Panc1 (cell line): Measurements from ENCODE around the gene DUOX1. TPM values are rescaled to one million over a fixed set of nuclear protein-coding genes. Genes with fewer than 3 reads are reported as not detected.

Source experiments
- ATAC-seq: fragments of 200-7000 bp; cut with Tn5 transposase; 2 replicates; pipeline ENCODE4 v1.9.1; 2020; ENCODE audit warnings: mild to moderate bottlenecking, moderate library complexity
- BruUV-seq: library from RNA; stranded (reverse); fragments of 400-500 nt; replicated peaks from 2 replicates; lab custom pipeline; 2021; lab: Mats Ljungman, UMichigan
- CTCF ChIA-PET: fragments of 300-600 bp; sonication (Branson Sonifier 250); formaldehyde crosslinking; loops from one replicate; lab custom pipeline; 2022; ENCODE audit warnings: antibody characterized with exemption; lab: Charles Lee
- POLR2A ChIA-PET: fragments of 300-600 bp; sonication (Branson Sonifier 250); formaldehyde crosslinking; loops from one replicate; lab custom pipeline; 2022; ENCODE audit warnings: antibody characterized with exemption; lab: Charles Lee
- DNase-seq: peaks from one replicate; pipeline ENCODE4 v3.0.0-alpha.2; 2010; ENCODE audit warnings: low read depth, low spot score
- H3K27ac ChIP-seq: 2 replicates; pipeline ENCODE4 v1.5.1; 2011; ENCODE audit warnings: mild to moderate bottlenecking, low read length, inconsistent platforms
- H3K27me3 ChIP-seq: fragments of 200-500 bp; sonication (Bioruptor generic); 2 replicates; pipeline ENCODE4 v1.6.0; 2014; ENCODE audit warnings: low read length, inconsistent platforms; ENCODE audit not compliant: control insufficient read depth, insufficient read depth
- H3K36me3 ChIP-seq: fragments of 200-500 bp; sonication (Bioruptor generic); 2 replicates; pipeline ENCODE4 v1.5.1; 2014; ENCODE audit warnings: inconsistent platforms, mild to moderate bottlenecking, low read length, moderate library complexity; ENCODE audit not compliant: control insufficient read depth, insufficient read depth
- H3K4me1 ChIP-seq: 2 replicates; pipeline ENCODE4 v1.5.1; 2011; ENCODE audit warnings: inconsistent platforms, mild to moderate bottlenecking, low read length, moderate library complexity; ENCODE audit not compliant: control insufficient read depth, insufficient read depth
- H3K4me3 ChIP-seq, 2 experiments: 2 replicates each; pipeline ENCODE4 v1.5.1; 2011 to 2012; ENCODE audit warnings: low read depth in 2 of 2, low read length in 2 of 2, mild to moderate bottlenecking in 2 of 2, inconsistent platforms in 1 of 2, moderate library complexity in 1 of 2
- H3K9me3 ChIP-seq: fragments of 200-500 bp; sonication (Bioruptor generic); 2 replicates; pipeline ENCODE4 v1.5.1; 2014; ENCODE audit warnings: low read depth, mild to moderate bottlenecking, inconsistent platforms, low read length, moderate library complexity; ENCODE audit not compliant: control insufficient read depth, insufficient read depth
- POLR2AphosphoS5 ChIP-seq: IDR thresholded peaks from 2 replicates; pipeline ENCODE4 v1.6.1; 2012; ENCODE audit warnings: mild to moderate bottlenecking, low read depth, low read length, moderate library complexity
- SIN3A ChIP-seq: IDR thresholded peaks from 2 replicates; pipeline ENCODE4 v1.6.1; 2012; ENCODE audit warnings: low read depth, mild to moderate bottlenecking, low read length, moderate library complexity, borderline replicate concordance; ENCODE audit not compliant: insufficient read depth
- TCF7L2 ChIP-seq: IDR thresholded peaks from 2 replicates; pipeline ENCODE4 v1.6.1; 2011; ENCODE audit warnings: mild to moderate bottlenecking, low read depth, low read length, inconsistent platforms
- in situ Hi-C: cut with HindIII; loops from 2 replicates; pipeline ENCODE4 v1.10.0; 2016; ENCODE audit warnings: low sequenced_read_pairs, low pct_unique_long_range_greater_than_20kb
- intact Hi-C: fragments of 100-400 bp; cut with micrococcal nuclease; formaldehyde crosslinking; loops from one replicate; pipeline ENCODE4 v1.10.0; 2022; ENCODE audit not compliant: unreplicated experiment
- total RNA-seq: library from RNA; stranded (reverse); gene quantifications from one replicate; pipeline ENCODE4 v1.2.1, GENCODE V29; 2021; ENCODE audit not compliant: unreplicated experiment
- TF ChIP-seq, protein P1 (sequence below), 2 experiments: IDR thresholded peaks; 2 replicates each; pipeline ENCODE4 v1.6.1; 2011 to 2012; ENCODE audit warnings: low read depth in 2 of 2, control low read depth in 1 of 2, low read length in 1 of 2, mild to moderate bottlenecking in 1 of 2, moderate library complexity in 1 of 2; ENCODE audit not compliant: insufficient read depth in 1 of 2
- TF ChIP-seq, protein P2 (sequence below): fragments of 450-650 bp; IDR thresholded peaks from 2 replicates; pipeline ENCODE4 v1.5.1; 2017; ENCODE audit warnings: mild to moderate bottlenecking

The DUOX1 gene
- total RNA-seq, 1 experiment from 2014 or later, result 0.31 TPM

DNA sequence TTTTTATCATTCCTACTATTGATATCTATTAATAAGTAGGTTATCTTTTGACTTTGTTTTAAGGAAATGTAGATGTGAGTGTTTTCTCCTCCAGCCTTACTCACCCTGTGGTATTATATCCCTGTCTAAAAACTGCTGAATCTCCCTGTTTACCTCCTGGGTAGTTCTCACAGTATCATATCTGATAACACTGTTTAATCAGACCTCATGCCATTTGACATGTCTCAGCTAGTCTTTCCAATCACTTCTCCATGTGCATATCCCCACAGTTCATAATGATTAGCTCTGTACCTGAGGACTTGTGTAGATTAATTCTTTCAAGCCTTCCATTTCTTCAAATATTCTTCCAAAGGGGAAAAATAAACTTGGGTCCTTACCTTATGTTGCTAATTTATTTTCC lies 46.6 kb upstream of the DUOX1 start:
- TF ChIP-seq TCF7L2 (no peak), POLR2AphosphoS5 (no peak)
- in situ Hi-C loops, result no loop called here
- POLR2A ChIA-PET, result no interaction called here
- H3K27me3 ChIP-seq, result peaks cover 9% of the 10 kb centered on the region
- ATAC-seq, result no peak
- no TSS peak for BruUV-seq
- no peak overlapping the region for H3K4me3 ChIP-seq
- DNase-seq, result no peak
- no peaks in the 10 kb centered on the region for H3K36me3 ChIP-seq
- intact Hi-C loops, result no loop called here
- no peaks in the 10 kb centered on the region for H3K9me3 ChIP-seq
- no peak overlapping the region for H3K27ac ChIP-seq
- CTCF ChIA-PET, result no interaction called here
- H3K4me1 ChIP-seq, result no peaks in the 10 kb centered on the region

DNA sequence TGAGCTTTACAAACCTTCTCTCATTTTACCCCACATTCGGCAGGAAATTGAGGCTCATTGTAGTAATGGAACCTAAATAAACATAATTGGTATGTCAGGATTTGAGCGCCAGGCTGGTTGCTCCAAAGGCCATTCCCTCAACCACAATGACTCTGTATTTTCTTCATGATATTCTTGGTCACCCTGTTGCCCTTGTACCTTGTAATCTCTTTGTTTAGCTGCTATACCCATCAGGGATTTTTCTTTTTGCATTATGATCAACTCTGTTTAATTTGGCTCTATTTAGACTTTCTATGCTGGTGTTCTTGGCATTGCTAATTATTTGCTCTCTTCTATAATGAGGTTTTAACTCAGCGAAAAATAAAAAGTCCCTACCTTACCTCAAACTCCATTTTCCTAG lies 45.6 kb upstream of the DUOX1 start:
- DNase-seq, result no peak

DNA sequence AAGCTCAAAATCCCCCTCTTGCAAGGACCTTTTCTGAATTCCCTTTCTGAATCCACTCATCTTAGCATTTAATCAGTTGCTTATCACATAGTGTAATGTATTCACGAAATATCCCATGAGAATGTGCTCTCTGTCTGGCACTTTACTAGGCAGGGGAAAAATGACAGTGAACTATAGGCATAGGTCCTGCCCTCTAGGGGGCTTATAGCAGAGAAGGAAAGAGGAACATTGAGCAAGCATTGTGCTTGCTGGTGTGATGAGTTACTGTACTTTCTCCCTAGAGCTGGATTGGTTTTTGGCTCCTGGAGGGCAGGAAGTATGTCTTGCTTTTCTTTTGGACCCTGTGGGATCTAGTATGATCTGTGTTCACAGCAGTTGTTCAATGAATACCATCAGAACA lies 42.3 kb upstream of the DUOX1 start:
- in situ Hi-C loops, result no loop called here
- Histone ChIP-seq H3K36me3 (no peaks in the 10 kb centered on the region), H3K4me1 (no peaks in the 10 kb centered on the region), H3K9me3 (no peaks in the 10 kb centered on the region), H3K27ac (no peak overlapping the region), H3K27me3 (peaks cover 18% of the 10 kb centered on the region), H3K4me3 (no peak overlapping the region)
- intact Hi-C loops, result no loop called here
- no peak for DNase-seq
- ChIA-PET POLR2A (no interaction called here), CTCF (no interaction called here)
- peak; percentile 53; the same call in 1 of the 2 replicates for ATAC-seq
- no peak for TF ChIP-seq POLR2AphosphoS5
- BruUV-seq, result no TSS peak

More for the DNA sequence above, 45.6 kb upstream of the DUOX1 start:
- intact Hi-C loops, result no loop called here
- ChIA-PET CTCF (no interaction called here), POLR2A (no interaction called here)
- Histone ChIP-seq H3K27me3 (peaks cover 9% of the 10 kb centered on the region), H3K27ac (no peak overlapping the region), H3K4me3 (no peak overlapping the region), H3K4me1 (no peaks in the 10 kb centered on the region), H3K36me3 (no peaks in the 10 kb centered on the region), H3K9me3 (no peaks in the 10 kb centered on the region)
- TF ChIP-seq POLR2AphosphoS5, result no peak
- TF ChIP-seq TCF7L2, result no peak
- TF ChIP-seq SIN3A, result no peak
- TF ChIP-seq, protein P1, sequence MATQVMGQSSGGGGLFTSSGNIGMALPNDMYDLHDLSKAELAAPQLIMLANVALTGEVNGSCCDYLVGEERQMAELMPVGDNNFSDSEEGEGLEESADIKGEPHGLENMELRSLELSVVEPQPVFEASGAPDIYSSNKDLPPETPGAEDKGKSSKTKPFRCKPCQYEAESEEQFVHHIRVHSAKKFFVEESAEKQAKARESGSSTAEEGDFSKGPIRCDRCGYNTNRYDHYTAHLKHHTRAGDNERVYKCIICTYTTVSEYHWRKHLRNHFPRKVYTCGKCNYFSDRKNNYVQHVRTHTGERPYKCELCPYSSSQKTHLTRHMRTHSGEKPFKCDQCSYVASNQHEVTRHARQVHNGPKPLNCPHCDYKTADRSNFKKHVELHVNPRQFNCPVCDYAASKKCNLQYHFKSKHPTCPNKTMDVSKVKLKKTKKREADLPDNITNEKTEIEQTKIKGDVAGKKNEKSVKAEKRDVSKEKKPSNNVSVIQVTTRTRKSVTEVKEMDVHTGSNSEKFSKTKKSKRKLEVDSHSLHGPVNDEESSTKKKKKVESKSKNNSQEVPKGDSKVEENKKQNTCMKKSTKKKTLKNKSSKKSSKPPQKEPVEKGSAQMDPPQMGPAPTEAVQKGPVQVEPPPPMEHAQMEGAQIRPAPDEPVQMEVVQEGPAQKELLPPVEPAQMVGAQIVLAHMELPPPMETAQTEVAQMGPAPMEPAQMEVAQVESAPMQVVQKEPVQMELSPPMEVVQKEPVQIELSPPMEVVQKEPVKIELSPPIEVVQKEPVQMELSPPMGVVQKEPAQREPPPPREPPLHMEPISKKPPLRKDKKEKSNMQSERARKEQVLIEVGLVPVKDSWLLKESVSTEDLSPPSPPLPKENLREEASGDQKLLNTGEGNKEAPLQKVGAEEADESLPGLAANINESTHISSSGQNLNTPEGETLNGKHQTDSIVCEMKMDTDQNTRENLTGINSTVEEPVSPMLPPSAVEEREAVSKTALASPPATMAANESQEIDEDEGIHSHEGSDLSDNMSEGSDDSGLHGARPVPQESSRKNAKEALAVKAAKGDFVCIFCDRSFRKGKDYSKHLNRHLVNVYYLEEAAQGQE (IDR thresholded peaks at IDR 0.05; ENCODE audit: insufficient read depth in 1 of 2, low read depth in 2 of 2, low read length in 1 of 2), result no peak
- TF ChIP-seq, protein P2, sequence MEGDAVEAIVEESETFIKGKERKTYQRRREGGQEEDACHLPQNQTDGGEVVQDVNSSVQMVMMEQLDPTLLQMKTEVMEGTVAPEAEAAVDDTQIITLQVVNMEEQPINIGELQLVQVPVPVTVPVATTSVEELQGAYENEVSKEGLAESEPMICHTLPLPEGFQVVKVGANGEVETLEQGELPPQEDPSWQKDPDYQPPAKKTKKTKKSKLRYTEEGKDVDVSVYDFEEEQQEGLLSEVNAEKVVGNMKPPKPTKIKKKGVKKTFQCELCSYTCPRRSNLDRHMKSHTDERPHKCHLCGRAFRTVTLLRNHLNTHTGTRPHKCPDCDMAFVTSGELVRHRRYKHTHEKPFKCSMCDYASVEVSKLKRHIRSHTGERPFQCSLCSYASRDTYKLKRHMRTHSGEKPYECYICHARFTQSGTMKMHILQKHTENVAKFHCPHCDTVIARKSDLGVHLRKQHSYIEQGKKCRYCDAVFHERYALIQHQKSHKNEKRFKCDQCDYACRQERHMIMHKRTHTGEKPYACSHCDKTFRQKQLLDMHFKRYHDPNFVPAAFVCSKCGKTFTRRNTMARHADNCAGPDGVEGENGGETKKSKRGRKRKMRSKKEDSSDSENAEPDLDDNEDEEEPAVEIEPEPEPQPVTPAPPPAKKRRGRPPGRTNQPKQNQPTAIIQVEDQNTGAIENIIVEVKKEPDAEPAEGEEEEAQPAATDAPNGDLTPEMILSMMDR, result no peak
- BruUV-seq, result no TSS peak
- no peak for ATAC-seq
- in situ Hi-C loops, result no loop called here
